GM13976 (cell line): ENCODE measurements around the gene FGFR4.

Source experiments
- DNase-seq: peaks from one replicate; pipeline ENCODE4 v3.0.0; 2012; ENCODE audit warnings: low spot score
- CTCF ChIP-seq: IDR thresholded peaks from 2 replicates; pipeline ENCODE4 v1.5.1; 2012; ENCODE audit warnings: borderline replicate concordance, mild to moderate bottlenecking; ENCODE audit not compliant: insufficient read depth; ENCODE audit errors: extremely low read depth, missing control alignments, control extremely low read depth
- in situ Hi-C: fragments of 300-500 bp; cut with MboI; formaldehyde crosslinking; loops from one replicate; pipeline ENCODE4 v1.12.0; 2022; ENCODE audit warnings: low sequenced_read_pairs, mixed read lengths, inconsistent platforms; ENCODE audit not compliant: unreplicated experiment

The FGFR4 gene

GRCh38 chr5:177086654-177087397, at the start of gene FGFR4:
Gene FGFR4, plus strand, starts transcription at chr5:177086915. Its CDS starts 2,688 bp downstream, at chr5:177089603.
- peak; percentile 94 for DNase-seq
- in situ Hi-C loops: no loop called here

GRCh38 chr5:177036921-177037320, 49.8 kb upstream of the FGFR4 start:
- in situ Hi-C loops: no loop called here
- TF ChIP-seq CTCF: no peak
- DNase-seq: no peak

More at GRCh38 chr5:177086654-177087397, at the start of gene FGFR4:
- peak; percentile 74 for TF ChIP-seq CTCF

GRCh38 chr5:177040814-177041420, 45.8 kb upstream of the FGFR4 start:
- in situ Hi-C loops: no loop called here
- DNase-seq: no peak
- TF ChIP-seq CTCF: no peak

- TF ChIP-seq CTCF: no peak
- in situ Hi-C loops: no loop called here
- no peak for DNase-seq
Observed at GRCh38 chr5:177041936-177042335, 44.8 kb upstream of the FGFR4 start.

GRCh38 chr5:177043114-177043513, 43.6 kb upstream of the FGFR4 start:
- TF ChIP-seq CTCF: no peak
- in situ Hi-C loops: no loop called here

GRCh38 chr5:177043958-177044357, 42.8 kb upstream of the FGFR4 start:
- no peak for DNase-seq
- in situ Hi-C loops: no loop called here
- no peak for TF ChIP-seq CTCF

More at GRCh38 chr5:177043114-177043513, 43.6 kb upstream of the FGFR4 start:
- DNase-seq: no peak

- TF ChIP-seq CTCF: no peak
- in situ Hi-C loops: no loop called here
- DNase-seq: no peak
Observed at GRCh38 chr5:177044641-177045040, 42.1 kb upstream of the FGFR4 start.
